OCI-LY3 (cell line): ENCODE results near the gene ZNF778.

Experiments
- EZH2phosphoT487 ChIP-seq: fragments of 200-600 bp; shearing (Covaris generic); IDR thresholded peaks from 2 replicates; pipeline ENCODE4 v1.6.1; 2018; ENCODE audit warnings: antibody characterized with exemption, mixed run types, low read depth
- TF ChIP-seq, protein P1 (sequence below): fragments of 200-600, 300-600 bp; sonication (generic); IDR thresholded peaks from 2 replicates; pipeline ENCODE4 v1.5.1; 2014; ENCODE audit warnings: antibody characterized with exemption, low read length, low read depth

- TF ChIP-seq, protein P1, sequence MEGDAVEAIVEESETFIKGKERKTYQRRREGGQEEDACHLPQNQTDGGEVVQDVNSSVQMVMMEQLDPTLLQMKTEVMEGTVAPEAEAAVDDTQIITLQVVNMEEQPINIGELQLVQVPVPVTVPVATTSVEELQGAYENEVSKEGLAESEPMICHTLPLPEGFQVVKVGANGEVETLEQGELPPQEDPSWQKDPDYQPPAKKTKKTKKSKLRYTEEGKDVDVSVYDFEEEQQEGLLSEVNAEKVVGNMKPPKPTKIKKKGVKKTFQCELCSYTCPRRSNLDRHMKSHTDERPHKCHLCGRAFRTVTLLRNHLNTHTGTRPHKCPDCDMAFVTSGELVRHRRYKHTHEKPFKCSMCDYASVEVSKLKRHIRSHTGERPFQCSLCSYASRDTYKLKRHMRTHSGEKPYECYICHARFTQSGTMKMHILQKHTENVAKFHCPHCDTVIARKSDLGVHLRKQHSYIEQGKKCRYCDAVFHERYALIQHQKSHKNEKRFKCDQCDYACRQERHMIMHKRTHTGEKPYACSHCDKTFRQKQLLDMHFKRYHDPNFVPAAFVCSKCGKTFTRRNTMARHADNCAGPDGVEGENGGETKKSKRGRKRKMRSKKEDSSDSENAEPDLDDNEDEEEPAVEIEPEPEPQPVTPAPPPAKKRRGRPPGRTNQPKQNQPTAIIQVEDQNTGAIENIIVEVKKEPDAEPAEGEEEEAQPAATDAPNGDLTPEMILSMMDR: no peak
- TF ChIP-seq EZH2phosphoT487: no peak
Measured at GRCh38 chr16:89197033-89197632, 20.4 kb upstream of the ZNF778 start.
